Activated naive CD8-positive, alpha-beta T cell treated with anti-CD3 and anti-CD28 coated beads, Interleukin-2, amount 10 ng/mL, durations not matched to agents 7 days and 5 days (primary cell): ENCODE measurements around the gene ZNF507. TPM values are rescaled to one million over a fixed set of nuclear protein-coding genes. Genes with fewer than 3 reads are reported as not detected.

ENCODE experiments used
- ATAC-seq: fragments of 150-1000 bp; cut with Tn5 transposase; one replicate; pipeline ENCODE4 v1.10.0; 2021; ENCODE audit warnings: low read depth, moderate library complexity
- POLR2A ChIA-PET: fragments of 350-600 bp; sonication (Branson Sonifier 250); formaldehyde crosslinking; loops from one replicate; lab custom pipeline; 2021; ENCODE audit warnings: antibody characterized with exemption; lab: Charles Lee
- DNase-seq: peaks from one replicate; pipeline ENCODE4 v3.0.0; 2021
- H3K27ac Mint-ChIP-seq: one replicate; pipeline ENCODE4 v1.8.0; 2022; ENCODE audit warnings: mild to moderate bottlenecking, mixed read lengths
- H3K27me3 Mint-ChIP-seq: one replicate; pipeline ENCODE4 v1.8.0; 2022; ENCODE audit warnings: mild to moderate bottlenecking, moderate library complexity, mixed read lengths
- H3K36me3 Mint-ChIP-seq: one replicate; pipeline ENCODE4 v1.8.0; 2021; ENCODE audit warnings: mild to moderate bottlenecking, mixed read lengths
- H3K4me1 Mint-ChIP-seq: one replicate; pipeline ENCODE4 v1.8.0; 2021; ENCODE audit warnings: mixed read lengths
- H3K4me3 Mint-ChIP-seq: one replicate; pipeline ENCODE4 v1.8.0; 2022; ENCODE audit warnings: mild to moderate bottlenecking, moderate library complexity, mixed read lengths
- H3K9me3 Mint-ChIP-seq: one replicate; pipeline ENCODE4 v1.8.0; 2021; ENCODE audit warnings: mixed read lengths
- total RNA-seq, 2 experiments: library from RNA; stranded (reverse); gene quantifications; one replicate each; pipeline ENCODE4 v1.2.3, GENCODE V29; 2021

ZNF507 gene
- total RNA-seq, 2 experiments from 2014 or later: 31.5 to 32.2 TPM

DNA sequence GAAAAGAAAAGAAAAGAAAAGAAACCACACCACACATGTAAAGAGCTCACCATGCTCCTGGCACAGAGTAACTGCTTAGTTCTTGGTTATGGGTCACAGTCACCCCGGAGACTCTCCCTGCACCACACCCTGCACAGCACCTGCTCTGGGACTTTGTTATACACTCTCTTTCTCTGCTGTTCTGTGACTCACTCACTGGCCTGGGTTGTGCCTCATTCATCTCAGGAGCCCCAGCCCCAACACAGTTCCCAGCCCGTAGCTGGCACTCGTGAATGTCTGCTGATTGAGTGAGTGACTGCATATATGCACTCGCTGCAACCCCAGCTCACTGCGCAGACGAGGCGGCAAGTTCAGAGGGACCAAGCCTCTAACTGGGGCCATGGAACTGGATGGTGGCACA, 22.9 kb upstream of the ZNF507 start:
- H3K27me3 Mint-ChIP-seq: peaks cover 7% of the 10 kb centered on the region
- no peaks in the 10 kb centered on the region for H3K4me1 Mint-ChIP-seq
- POLR2A ChIA-PET: no interaction called here
- no peaks in the 10 kb centered on the region for H3K36me3 Mint-ChIP-seq
- no peak overlapping the region for H3K27ac Mint-ChIP-seq
- ATAC-seq (no peak), DNase-seq (no peak)
- no peak overlapping the region for H3K4me3 Mint-ChIP-seq
- no peaks in the 10 kb centered on the region for H3K9me3 Mint-ChIP-seq

- POLR2A ChIA-PET: no interaction called here
- DNase-seq (no peak), ATAC-seq (no peak)
- Mint-ChIP-seq H3K27ac (no peak overlapping the region), H3K4me1 (no peaks in the 10 kb centered on the region), H3K36me3 (no peaks in the 10 kb centered on the region), H3K27me3 (peaks cover 7% of the 10 kb centered on the region), H3K9me3 (no peaks in the 10 kb centered on the region), H3K4me3 (no peak overlapping the region)
Measured at GRCh38 chr19:32324631-32325285, 20.7 kb upstream of the ZNF507 start.

GRCh38 chr19:32330213-32330857, 15.1 kb upstream of the ZNF507 start:
- H3K36me3 Mint-ChIP-seq: no peaks in the 10 kb centered on the region
- H3K9me3 Mint-ChIP-seq: no peaks in the 10 kb centered on the region
- H3K4me3 Mint-ChIP-seq: no peak overlapping the region
- H3K27me3 Mint-ChIP-seq: peaks cover 15% of the 10 kb centered on the region
- no peak for DNase-seq
- H3K4me1 Mint-ChIP-seq: no peaks in the 10 kb centered on the region
- no peak for ATAC-seq
- H3K27ac Mint-ChIP-seq: no peak overlapping the region
- POLR2A ChIA-PET: no interaction called here

DNA sequence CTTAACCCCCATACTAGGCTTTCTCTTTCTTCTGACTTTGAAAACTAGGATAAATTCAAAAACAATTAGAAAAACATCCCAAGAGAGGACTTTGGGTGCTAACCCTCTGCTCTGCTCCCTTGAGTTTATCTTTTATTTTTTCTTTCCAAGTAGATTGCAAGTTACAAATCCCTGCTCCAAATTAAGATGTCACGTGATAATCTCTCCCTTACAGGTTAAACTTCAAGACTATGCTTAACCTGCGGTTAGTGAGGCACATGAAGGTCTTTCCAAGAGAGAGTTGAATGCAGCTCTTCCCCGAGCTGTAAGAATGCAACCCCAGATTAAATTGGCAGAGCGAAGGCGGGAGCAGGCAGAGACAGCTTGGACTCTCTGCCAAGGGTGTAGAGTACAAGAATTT, 12.2 kb upstream of the ZNF507 start:
- POLR2A ChIA-PET: no interaction called here
- no peak overlapping the region for H3K27ac Mint-ChIP-seq
- no peaks in the 10 kb centered on the region for H3K4me1 Mint-ChIP-seq
- no peak for DNase-seq
- no peak overlapping the region for H3K4me3 Mint-ChIP-seq
- peaks cover 11% of the 10 kb centered on the region for H3K27me3 Mint-ChIP-seq
- ATAC-seq: no peak
- no peaks in the 10 kb centered on the region for H3K36me3 Mint-ChIP-seq
- no peaks in the 10 kb centered on the region for H3K9me3 Mint-ChIP-seq

- peaks cover 11% of the 10 kb centered on the region for H3K27me3 Mint-ChIP-seq
- H3K36me3 Mint-ChIP-seq: no peaks in the 10 kb centered on the region
- ATAC-seq (no peak), DNase-seq (no peak)
- no peaks in the 10 kb centered on the region for H3K4me1 Mint-ChIP-seq
- H3K9me3 Mint-ChIP-seq: no peaks in the 10 kb centered on the region
- H3K4me3 Mint-ChIP-seq: no peak overlapping the region
- no peak overlapping the region for H3K27ac Mint-ChIP-seq
- POLR2A ChIA-PET: no interaction called here
Measured at GRCh38 chr19:32336259-32337083, 8.9 kb upstream of the ZNF507 start.

GRCh38 chr19:32337084-32337808, 8.2 kb upstream of the ZNF507 start:
- POLR2A ChIA-PET: interaction anchor here (0.8 kb wide), 1 partner anchor 9 kb away, joined by 3 read pairs; no protein-coding TSS in a partner anchor
- no peak for DNase-seq
- Mint-ChIP-seq H3K36me3 (no peaks in the 10 kb centered on the region), H3K4me1 (no peaks in the 10 kb centered on the region), H3K9me3 (no peaks in the 10 kb centered on the region), H3K4me3 (no peak overlapping the region), H3K27ac (no peak overlapping the region), H3K27me3 (peaks cover 7% of the 10 kb centered on the region)
- ATAC-seq: no peak

- POLR2A ChIA-PET: no interaction called here
- Mint-ChIP-seq H3K27ac (no peak overlapping the region), H3K4me3 (no peak overlapping the region)
Measured at GRCh38 chr19:32339423-32339822, 6.0 kb upstream of the ZNF507 start.

DNA sequence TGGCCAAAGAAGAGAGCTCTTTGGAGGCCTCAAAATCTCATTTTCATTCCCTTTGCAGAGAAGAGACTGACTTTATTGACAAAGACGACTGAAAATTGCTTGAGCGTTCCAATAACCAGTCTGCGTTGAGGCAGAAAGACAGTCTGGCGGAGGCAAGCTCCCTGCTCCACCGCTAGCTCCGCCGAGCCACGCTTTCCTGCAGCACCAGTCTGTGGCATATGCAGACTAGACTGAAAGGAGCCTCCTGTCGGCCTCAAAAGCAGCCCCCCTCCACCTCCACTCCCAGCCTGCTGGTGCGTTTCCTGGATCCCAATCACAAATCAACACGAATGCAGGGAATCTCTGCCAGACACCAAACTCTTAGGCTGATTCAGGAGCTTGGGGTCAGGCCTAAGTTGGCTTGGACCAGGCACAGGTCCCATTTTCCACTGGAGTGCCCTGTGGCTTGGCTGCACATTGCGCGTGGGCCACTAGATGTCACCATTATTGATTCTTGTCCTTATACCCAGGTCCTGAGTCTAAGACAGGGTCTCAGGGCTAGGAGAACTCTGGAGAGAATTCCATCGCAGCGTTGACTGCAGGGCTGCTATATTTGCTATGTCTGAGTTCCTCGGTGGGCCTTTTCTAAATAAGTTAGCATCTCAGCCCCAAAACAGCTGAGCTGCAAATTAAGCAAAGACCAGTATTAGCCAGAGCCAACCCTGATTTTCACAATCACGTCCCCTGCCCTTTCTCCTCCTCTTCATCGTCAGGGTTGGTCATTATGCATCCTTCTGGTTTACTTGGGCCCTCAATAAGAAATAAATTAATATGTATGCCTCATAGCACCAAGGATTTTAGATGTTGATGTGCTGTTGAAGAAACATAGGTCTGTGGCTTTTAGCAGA, 5.2 kb upstream of the ZNF507 start:
- Mint-ChIP-seq H3K9me3 (no peaks in the 10 kb centered on the region), H3K27me3 (peaks cover 12% of the 10 kb centered on the region), H3K4me3 (no peak overlapping the region), H3K36me3 (no peaks in the 10 kb centered on the region), H3K4me1 (peaks cover 3% of the 10 kb centered on the region), H3K27ac (no peak overlapping the region)
- peak; percentile 43 for DNase-seq
- POLR2A ChIA-PET: interaction anchor here (0.6 to 0.7 kb wide), 2 partner anchors 126 to 230 kb away, joined by 3 to 4 read pairs; no protein-coding TSS in a partner anchor
- peak; percentile 52 for ATAC-seq

More at GRCh38 chr19:32339423-32339822, 6.0 kb upstream of the ZNF507 start:
- Mint-ChIP-seq H3K36me3 (no peaks in the 10 kb centered on the region), H3K4me1 (no peaks in the 10 kb centered on the region), H3K9me3 (no peaks in the 10 kb centered on the region), H3K27me3 (peaks cover 7% of the 10 kb centered on the region)
- ATAC-seq (no peak), DNase-seq (no peak)

DNA sequence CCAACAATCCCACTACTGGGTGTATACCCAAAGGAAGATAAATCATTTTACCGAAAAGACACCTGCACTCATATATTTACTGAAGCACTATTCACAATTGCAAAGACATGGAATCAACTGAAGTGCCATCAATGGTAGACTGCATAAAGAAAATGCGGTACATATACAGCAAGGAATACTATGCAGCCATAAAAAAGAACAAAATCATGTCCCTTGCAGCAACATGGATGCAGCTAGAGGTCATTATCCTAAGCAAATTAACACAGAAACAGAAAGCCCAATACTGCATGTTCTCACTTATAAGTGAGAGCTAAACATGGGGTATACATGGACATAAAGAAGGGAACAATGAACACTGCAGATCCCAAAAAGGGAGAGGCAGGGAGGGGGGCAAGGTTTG, 2.7 kb upstream of the ZNF507 start:
- POLR2A ChIA-PET: no interaction called here
- H3K27ac Mint-ChIP-seq: no peak overlapping the region
- no peaks in the 10 kb centered on the region for H3K9me3 Mint-ChIP-seq
- no peak overlapping the region for H3K4me3 Mint-ChIP-seq
- DNase-seq: no peak
- no peaks in the 10 kb centered on the region for H3K36me3 Mint-ChIP-seq
- peaks cover 12% of the 10 kb centered on the region for H3K27me3 Mint-ChIP-seq
- H3K4me1 Mint-ChIP-seq: peaks cover 15% of the 10 kb centered on the region
- ATAC-seq: no peak

DNA sequence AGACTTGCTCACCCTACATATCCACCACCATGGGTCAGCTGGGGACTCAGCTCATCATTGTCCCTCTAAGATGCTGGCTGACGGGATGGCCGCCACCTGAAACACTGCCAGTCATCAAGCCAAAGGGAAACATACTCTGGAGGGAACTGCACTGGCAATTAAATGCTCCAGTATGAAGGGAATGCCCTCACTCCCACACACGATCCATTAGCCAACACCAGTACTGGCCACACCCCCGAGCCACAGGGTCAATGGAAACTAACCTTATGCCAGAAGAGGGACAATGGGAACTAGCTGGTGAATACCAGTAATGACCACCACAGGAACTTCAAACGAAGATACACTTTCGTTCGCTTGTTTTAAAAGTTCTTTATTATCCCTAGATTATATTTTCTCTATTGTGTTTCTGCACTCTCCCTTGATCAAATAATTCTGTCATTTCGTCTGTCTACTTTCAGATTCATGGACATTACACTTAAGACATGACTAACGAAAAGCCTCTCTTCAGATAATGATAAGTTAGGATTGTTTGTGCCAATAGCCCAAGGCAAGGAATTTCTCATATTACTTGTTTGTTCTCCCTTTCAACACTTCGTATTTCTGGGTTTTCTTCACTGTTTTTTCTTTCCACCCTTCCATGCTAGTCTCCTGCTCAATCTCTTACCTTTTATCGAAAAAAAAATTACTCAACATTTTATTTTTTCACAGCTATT, 1.7 kb upstream of the ZNF507 start:
- Mint-ChIP-seq H3K9me3 (no peaks in the 10 kb centered on the region), H3K27ac (no peak overlapping the region), H3K4me1 (peaks cover 17% of the 10 kb centered on the region), H3K36me3 (peaks cover 2% of the 10 kb centered on the region), H3K27me3 (peaks cover 12% of the 10 kb centered on the region), H3K4me3 (no peak overlapping the region)
- ATAC-seq (no peak), DNase-seq (no peak)
- POLR2A ChIA-PET: interaction anchor here (2.7 kb wide), 1 partner anchor 62 kb away, joined by 22 read pairs; the partner anchor contains the start of gene DPY19L3

GRCh38 chr19:32346901-32347300, 1.5 kb downstream of the ZNF507 start:
- POLR2A ChIA-PET: no interaction called here
- no peak overlapping the region for H3K27ac Mint-ChIP-seq

DNA sequence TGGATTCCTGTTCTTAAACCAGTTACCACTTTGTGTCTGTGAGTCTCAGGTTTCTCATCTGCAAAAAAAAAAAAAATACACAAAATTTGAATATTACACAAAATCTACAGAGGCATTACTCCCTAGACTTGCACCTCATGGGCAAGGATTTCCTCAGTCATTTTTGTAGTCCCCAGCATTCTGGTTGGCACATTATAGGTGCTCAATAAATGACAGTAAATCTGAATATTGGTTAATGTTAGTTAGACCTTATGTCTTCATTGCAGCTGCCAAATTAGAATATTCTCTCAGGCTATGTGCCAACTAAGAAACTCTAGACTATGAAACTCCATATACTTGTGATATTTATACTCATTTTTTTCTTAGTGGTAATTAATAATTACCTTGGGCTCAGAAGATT, 2.2 kb downstream of the ZNF507 start:
- peaks cover 38% of the 10 kb centered on the region for H3K4me1 Mint-ChIP-seq
- ATAC-seq (no peak), DNase-seq (no peak)
- H3K27me3 Mint-ChIP-seq: peaks cover 9% of the 10 kb centered on the region
- peaks cover 27% of the 10 kb centered on the region for H3K36me3 Mint-ChIP-seq
- no peaks in the 10 kb centered on the region for H3K9me3 Mint-ChIP-seq
- no peak overlapping the region for H3K27ac Mint-ChIP-seq
- peak overlapping the region; percentile 98 for H3K4me3 Mint-ChIP-seq
- POLR2A ChIA-PET: interaction anchor here (0.7 kb wide), 1 partner anchor 93 kb away, joined by 4 read pairs; no protein-coding TSS in a partner anchor

More at GRCh38 chr19:32346901-32347300, 1.5 kb downstream of the ZNF507 start:
- ATAC-seq: no peak
- no peak for DNase-seq
- peaks cover 12% of the 10 kb centered on the region for H3K27me3 Mint-ChIP-seq
- peak overlapping the region; percentile 98 for H3K4me3 Mint-ChIP-seq
- H3K36me3 Mint-ChIP-seq: peaks cover 21% of the 10 kb centered on the region
- H3K9me3 Mint-ChIP-seq: no peaks in the 10 kb centered on the region
- peaks cover 34% of the 10 kb centered on the region for H3K4me1 Mint-ChIP-seq
